Glutamatergic neuron (in vitro differentiated cells): ENCODE results near the gene CD19. TPM values are rescaled to one million over a fixed set of nuclear protein-coding genes. Genes with fewer than 3 reads are reported as not detected.
A peak's percentile ranks its signal among the peaks of the same experiment; 100 is the strongest.

Source experiments
- DNase-seq: peaks from one replicate; pipeline ENCODE4 v3.0.0; 2022
- H3K27ac Mint-ChIP-seq: one replicate; pipeline ENCODE4 v1.8.0; 2020; ENCODE audit warnings: mild to moderate bottlenecking, mixed read lengths, inconsistent platforms; ENCODE audit not compliant: unreplicated experiment
- H3K27me3 Mint-ChIP-seq: one replicate; pipeline ENCODE4 v1.8.0; 2020; ENCODE audit warnings: mild to moderate bottlenecking, moderate library complexity, mixed read lengths, inconsistent platforms; ENCODE audit not compliant: unreplicated experiment
- H3K36me3 Mint-ChIP-seq: one replicate; pipeline ENCODE4 v1.8.0; 2020; ENCODE audit warnings: mild to moderate bottlenecking, mixed read lengths, inconsistent platforms; ENCODE audit not compliant: unreplicated experiment
- H3K4me1 Mint-ChIP-seq: one replicate; pipeline ENCODE4 v1.8.0; 2020; ENCODE audit warnings: mild to moderate bottlenecking, low read depth, mixed read lengths, inconsistent platforms; ENCODE audit not compliant: unreplicated experiment
- H3K4me3 Mint-ChIP-seq: one replicate; pipeline ENCODE4 v1.8.0; 2020; ENCODE audit warnings: mild to moderate bottlenecking, mixed read lengths, inconsistent platforms; ENCODE audit not compliant: unreplicated experiment
- H3K9me3 Mint-ChIP-seq: one replicate; pipeline ENCODE4 v1.8.0; 2020; ENCODE audit warnings: mild to moderate bottlenecking, moderate library complexity, mixed read lengths, inconsistent platforms; ENCODE audit not compliant: unreplicated experiment
- total RNA-seq: library from RNA; stranded (reverse); fragmentation: NEBNext Ultra II Directional; extraction: Animal tissue kit (Norgen Biotek cat#: 25700); gene quantifications from one replicate; pipeline ENCODE4 v1.2.1, GENCODE V29; 2021; ENCODE audit not compliant: unreplicated experiment
- TF ChIP-seq, protein P1 (sequence below): fragments of 200-600 bp; sonication (generic); IDR thresholded peaks from one replicate; pipeline ENCODE4 v1.5.0; 2021; ENCODE audit not compliant: partially characterized antibody, unreplicated experiment

Gene CD19
- total RNA-seq, 1 donor from 2014 or later: 0.27 TPM

DNA sequence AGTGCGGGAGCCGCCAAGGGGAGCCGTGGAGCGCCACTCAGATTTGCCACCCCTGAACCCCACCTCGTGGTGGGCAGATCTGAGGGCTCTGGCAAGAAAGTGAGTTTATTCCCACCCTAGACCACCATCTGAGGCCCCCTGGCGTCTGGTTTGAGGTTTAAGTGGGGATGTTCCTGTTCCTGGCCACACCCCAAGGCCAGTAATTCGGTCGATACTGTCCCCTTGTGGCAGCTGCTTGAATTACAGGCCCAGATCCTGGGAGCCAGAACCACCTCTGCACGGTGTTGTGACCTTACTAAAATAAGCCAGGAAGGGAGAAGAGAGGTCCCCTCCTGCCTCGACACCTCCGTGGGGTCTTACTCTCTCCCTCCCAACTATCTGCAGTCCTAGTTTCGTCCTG, 49.7 kb downstream of the CD19 start:
- H3K9me3 Mint-ChIP-seq: peaks cover 3% of the 10 kb centered on the region
- no peaks in the 10 kb centered on the region for H3K4me1 Mint-ChIP-seq
- no peaks in the 10 kb centered on the region for H3K36me3 Mint-ChIP-seq
- peaks cover 3% of the 10 kb centered on the region for H3K27me3 Mint-ChIP-seq
- no peak overlapping the region for H3K27ac Mint-ChIP-seq
- TF ChIP-seq, protein P1, sequence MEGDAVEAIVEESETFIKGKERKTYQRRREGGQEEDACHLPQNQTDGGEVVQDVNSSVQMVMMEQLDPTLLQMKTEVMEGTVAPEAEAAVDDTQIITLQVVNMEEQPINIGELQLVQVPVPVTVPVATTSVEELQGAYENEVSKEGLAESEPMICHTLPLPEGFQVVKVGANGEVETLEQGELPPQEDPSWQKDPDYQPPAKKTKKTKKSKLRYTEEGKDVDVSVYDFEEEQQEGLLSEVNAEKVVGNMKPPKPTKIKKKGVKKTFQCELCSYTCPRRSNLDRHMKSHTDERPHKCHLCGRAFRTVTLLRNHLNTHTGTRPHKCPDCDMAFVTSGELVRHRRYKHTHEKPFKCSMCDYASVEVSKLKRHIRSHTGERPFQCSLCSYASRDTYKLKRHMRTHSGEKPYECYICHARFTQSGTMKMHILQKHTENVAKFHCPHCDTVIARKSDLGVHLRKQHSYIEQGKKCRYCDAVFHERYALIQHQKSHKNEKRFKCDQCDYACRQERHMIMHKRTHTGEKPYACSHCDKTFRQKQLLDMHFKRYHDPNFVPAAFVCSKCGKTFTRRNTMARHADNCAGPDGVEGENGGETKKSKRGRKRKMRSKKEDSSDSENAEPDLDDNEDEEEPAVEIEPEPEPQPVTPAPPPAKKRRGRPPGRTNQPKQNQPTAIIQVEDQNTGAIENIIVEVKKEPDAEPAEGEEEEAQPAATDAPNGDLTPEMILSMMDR: peak; percentile 81
- DNase-seq: peak; percentile 50
- no peak overlapping the region for H3K4me3 Mint-ChIP-seq

- TF ChIP-seq, protein P1: no peak
- Mint-ChIP-seq H3K4me3 (no peak overlapping the region), H3K4me1 (no peaks in the 10 kb centered on the region), H3K27ac (no peak overlapping the region), H3K9me3 (peaks cover 6% of the 10 kb centered on the region), H3K27me3 (peaks cover 3% of the 10 kb centered on the region), H3K36me3 (peaks cover 6% of the 10 kb centered on the region)
- no peak for DNase-seq
These were observed 50.6 kb downstream of the CD19 start for GRCh38 chr16:28982418-28982817.

DNA sequence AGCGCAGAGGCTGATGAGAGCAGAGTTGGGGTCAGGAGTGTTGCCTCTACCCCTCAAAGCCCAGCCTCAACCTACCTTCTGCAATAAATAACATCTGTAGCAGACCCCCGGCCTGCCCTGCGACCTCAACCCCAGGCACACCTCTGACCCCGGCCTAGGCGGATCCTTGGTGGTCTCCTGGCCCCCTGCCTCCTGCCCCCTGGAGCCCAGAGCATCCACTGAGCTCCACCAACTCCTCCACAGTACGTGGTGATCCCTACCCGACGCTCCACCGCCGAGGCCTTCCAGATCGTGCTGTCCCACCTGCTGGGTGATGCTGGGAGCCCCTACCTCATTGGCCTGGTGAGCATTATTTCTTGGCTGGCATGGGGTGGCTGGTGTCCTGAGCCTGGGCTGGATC, 51.2 kb downstream of the CD19 start:
- TF ChIP-seq, protein P1: no peak
- Mint-ChIP-seq H3K9me3 (peaks cover 6% of the 10 kb centered on the region), H3K27me3 (peaks cover 3% of the 10 kb centered on the region), H3K4me3 (no peak overlapping the region), H3K27ac (no peak overlapping the region), H3K36me3 (peaks cover 7% of the 10 kb centered on the region), H3K4me1 (no peaks in the 10 kb centered on the region)
- no peak for DNase-seq

DNA sequence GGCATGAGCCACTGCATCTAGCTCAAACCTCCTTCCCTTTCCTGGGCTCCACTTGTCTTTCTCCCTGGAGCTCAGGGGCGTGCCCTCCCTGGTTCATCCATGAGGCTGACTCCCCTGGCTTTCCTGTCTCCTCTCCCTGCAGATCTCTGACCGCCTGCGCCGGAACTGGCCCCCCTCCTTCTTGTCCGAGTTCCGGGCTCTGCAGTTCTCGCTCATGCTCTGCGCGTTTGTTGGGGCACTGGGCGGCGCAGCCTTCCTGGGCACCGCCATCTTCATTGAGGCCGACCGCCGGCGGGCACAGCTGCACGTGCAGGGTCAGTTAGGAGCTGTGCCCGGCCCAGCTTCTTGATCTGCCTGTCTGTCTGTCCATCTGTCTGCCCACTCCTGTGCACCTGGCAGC, 51.9 kb downstream of the CD19 start:
- TF ChIP-seq, protein P1: no peak
- no peak overlapping the region for H3K4me3 Mint-ChIP-seq
- H3K4me1 Mint-ChIP-seq: no peaks in the 10 kb centered on the region
- H3K9me3 Mint-ChIP-seq: peaks cover 6% of the 10 kb centered on the region
- H3K36me3 Mint-ChIP-seq: peaks cover 7% of the 10 kb centered on the region
- peaks cover 3% of the 10 kb centered on the region for H3K27me3 Mint-ChIP-seq
- no peak overlapping the region for H3K27ac Mint-ChIP-seq
- no peak for DNase-seq

DNA sequence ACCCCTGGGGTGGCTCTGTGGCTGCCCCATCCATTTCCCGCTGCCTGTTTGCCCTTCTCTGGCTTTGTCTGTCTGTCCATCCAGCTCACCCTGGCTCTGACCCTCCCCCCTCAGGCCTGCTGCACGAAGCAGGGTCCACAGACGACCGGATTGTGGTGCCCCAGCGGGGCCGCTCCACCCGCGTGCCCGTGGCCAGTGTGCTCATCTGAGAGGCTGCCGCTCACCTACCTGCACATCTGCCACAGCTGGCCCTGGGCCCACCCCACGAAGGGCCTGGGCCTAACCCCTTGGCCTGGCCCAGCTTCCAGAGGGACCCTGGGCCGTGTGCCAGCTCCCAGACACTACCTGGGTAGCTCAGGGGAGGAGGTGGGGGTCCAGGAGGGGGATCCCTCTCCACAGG, 52.3 kb downstream of the CD19 start:
- Mint-ChIP-seq H3K9me3 (peaks cover 6% of the 10 kb centered on the region), H3K27ac (no peak overlapping the region), H3K27me3 (peaks cover 3% of the 10 kb centered on the region), H3K4me1 (no peaks in the 10 kb centered on the region), H3K4me3 (no peak overlapping the region), H3K36me3 (peaks cover 7% of the 10 kb centered on the region)
- TF ChIP-seq, protein P1: no peak
- DNase-seq: no peak
